ENCODE results near the gene PNCK.
"Not testable (repeated sequence)": the region's sequence is repeated elsewhere in the genome, so short reads cannot be mapped to it uniquely, and the experiment has no call there.

GRCh38 chrX:153699784-153700371, 26.3 kb upstream of the PNCK start:
- TF ChIP-seq POLR2A (IDR thresholded peaks at IDR 0.05), result not testable (repeated sequence)
- TF ChIP-seq, protein P1, sequence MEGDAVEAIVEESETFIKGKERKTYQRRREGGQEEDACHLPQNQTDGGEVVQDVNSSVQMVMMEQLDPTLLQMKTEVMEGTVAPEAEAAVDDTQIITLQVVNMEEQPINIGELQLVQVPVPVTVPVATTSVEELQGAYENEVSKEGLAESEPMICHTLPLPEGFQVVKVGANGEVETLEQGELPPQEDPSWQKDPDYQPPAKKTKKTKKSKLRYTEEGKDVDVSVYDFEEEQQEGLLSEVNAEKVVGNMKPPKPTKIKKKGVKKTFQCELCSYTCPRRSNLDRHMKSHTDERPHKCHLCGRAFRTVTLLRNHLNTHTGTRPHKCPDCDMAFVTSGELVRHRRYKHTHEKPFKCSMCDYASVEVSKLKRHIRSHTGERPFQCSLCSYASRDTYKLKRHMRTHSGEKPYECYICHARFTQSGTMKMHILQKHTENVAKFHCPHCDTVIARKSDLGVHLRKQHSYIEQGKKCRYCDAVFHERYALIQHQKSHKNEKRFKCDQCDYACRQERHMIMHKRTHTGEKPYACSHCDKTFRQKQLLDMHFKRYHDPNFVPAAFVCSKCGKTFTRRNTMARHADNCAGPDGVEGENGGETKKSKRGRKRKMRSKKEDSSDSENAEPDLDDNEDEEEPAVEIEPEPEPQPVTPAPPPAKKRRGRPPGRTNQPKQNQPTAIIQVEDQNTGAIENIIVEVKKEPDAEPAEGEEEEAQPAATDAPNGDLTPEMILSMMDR (IDR thresholded peaks at IDR 0.05), result not testable (repeated sequence)
